ENCODE data around the gene IPPK. TPM values are rescaled to one million over a fixed set of nuclear protein-coding genes. Genes with fewer than 3 reads are reported as not detected.

IPPK gene
- total and polyA plus RNA-seq, 9 donors: 6.2 to 9.2 (median 7.6) TPM

DNA sequence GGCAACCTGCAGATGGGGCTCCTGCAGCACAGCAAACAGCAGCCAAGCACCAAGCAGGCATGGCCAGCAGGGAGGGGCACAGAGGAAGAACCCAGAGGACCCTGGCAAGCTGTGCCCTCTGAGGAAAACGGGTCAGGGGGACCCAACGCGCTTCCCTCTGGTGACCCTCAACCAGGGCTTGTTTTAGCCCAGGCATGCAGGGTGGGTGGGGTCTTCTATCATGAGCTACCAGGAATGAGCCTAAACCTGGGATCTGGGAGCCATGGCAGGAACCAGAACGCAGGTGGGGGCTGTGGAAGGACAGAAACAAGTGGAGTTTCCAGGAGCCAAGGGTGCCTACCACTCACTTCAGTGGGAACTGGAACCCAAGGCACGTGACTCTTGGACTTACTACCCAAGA lies 20.9 kb downstream of the IPPK start:
- no peaks in the 10 kb centered on the region for H3K4me1 ChIP-seq (ENCODE audit: control insufficient read depth, insufficient read depth, low read length)
- peaks cover 46% of the 10 kb centered on the region for H3K36me3 ChIP-seq (ENCODE audit: control insufficient read depth, insufficient read depth, low read length)
- H3K27ac ChIP-seq (ENCODE audit: low read length): no peak overlapping the region
- H3K9me3 ChIP-seq (replicated peaks; ENCODE audit: control insufficient read depth, low read depth, low read length): no peaks in the 10 kb centered on the region
- no peaks in the 10 kb centered on the region for H3K27me3 ChIP-seq (ENCODE audit: control insufficient read depth, insufficient read depth, low read length)
- DNase-seq: no peak
- WGBS (ENCODE audit: insufficient coverage): 94% methylated on average over 4 of the region's 5 CpGs
- H3K4me3 ChIP-seq (ENCODE audit: low read length): no peak overlapping the region

DNA sequence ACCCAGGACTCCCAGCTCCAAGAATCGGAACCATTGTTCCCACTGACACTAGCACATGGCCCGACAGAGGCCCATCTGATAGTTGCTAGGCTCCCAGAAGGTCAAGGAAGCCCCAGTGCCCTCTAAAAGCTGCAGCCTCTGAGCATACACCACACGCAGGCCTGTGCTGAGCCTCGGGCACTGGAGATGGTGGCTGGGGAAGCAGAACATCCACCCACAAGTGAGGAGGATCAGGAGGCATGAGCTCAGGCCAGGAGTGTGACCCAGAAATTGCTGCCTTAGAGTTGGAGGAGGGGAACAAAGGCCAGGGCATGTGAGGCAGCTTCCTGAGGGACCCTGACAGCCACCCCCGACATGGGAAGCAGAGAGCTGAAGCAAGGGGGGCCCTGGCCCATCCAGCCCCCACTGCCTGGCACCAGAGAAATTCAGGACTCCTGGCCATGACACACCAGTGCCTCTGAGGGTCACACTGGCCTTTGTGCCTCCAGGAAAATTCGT lies 21.4 kb downstream of the IPPK start:
- WGBS (ENCODE audit: insufficient coverage): 86% methylated on average over 6 of the region's 6 CpGs
- no peak overlapping the region for H3K27ac ChIP-seq (ENCODE audit: low read length)
- H3K36me3 ChIP-seq (ENCODE audit: control insufficient read depth, insufficient read depth, low read length): peaks cover 46% of the 10 kb centered on the region
- DNase-seq: no peak
- no peak overlapping the region for H3K4me3 ChIP-seq (ENCODE audit: low read length)
- no peaks in the 10 kb centered on the region for H3K27me3 ChIP-seq (ENCODE audit: control insufficient read depth, insufficient read depth, low read length)
- H3K9me3 ChIP-seq (replicated peaks; ENCODE audit: control insufficient read depth, low read depth, low read length): no peaks in the 10 kb centered on the region
- H3K4me1 ChIP-seq (ENCODE audit: control insufficient read depth, insufficient read depth, low read length): no peaks in the 10 kb centered on the region

DNA sequence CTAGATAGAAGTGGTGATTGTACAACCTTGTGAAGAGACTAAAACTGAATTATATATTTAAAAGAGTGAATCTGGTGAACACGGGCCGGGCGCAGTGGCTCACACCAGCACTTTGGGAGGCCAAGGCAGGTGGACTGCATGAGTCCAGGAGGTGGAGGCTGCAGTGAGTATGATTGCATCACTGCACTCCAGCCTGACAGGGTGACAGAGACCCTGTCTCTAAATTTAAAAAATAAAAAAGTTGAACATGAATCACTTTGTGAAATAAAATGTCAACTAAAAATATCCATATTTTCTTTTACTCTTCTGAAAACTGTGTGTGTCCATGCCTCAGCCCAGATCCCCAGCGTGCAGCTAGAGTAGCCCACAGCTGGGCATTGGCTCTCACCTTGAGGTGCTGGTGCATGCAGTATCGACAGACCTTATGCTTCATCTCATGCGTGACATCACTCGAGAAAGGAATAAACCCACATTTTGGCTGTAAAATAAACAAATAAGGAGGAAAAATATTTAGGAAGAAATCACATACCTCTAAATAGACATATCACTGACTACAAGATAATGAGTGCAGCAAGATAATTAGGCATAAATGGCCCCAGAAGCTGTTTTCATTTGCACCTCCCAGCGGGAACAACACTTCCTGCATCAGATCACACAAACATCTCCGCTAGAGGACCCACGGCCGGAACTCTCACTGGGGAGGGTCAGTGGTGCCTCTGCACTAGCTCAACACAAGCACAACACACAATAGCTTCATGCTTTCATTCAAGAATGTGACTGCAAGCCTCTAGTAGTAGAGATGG lies 22.1 kb downstream of the IPPK start:
- peaks cover 43% of the 10 kb centered on the region for H3K36me3 ChIP-seq (ENCODE audit: control insufficient read depth, insufficient read depth, low read length)

DNA sequence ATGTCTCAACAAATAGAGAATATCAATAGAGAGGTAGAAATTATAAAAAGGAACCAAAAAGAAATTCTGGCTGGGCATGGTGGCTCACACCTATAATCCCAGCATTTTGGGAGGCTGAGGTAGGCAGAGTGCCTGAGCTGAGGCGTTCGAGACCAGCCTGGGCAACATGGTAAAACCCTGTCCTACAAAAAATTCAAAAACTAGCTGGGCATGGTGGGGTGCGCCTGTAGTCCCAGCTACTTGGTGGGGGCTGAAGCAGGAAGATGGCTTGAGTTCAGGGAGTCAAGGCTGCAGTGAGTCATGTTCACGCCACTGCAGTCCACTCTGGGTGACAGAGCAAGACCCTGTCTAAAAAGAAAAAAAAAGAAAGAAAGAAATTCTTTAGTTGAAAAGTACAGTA lies 24.9 kb downstream of the IPPK start:
- H3K27ac ChIP-seq (ENCODE audit: low read length): no peak overlapping the region
- 92% methylated on average over 2 of the region's 4 CpGs for WGBS (ENCODE audit: insufficient coverage)
- no peaks in the 10 kb centered on the region for H3K9me3 ChIP-seq (replicated peaks; ENCODE audit: control insufficient read depth, low read depth, low read length)
- no peak for DNase-seq
- peaks cover 56% of the 10 kb centered on the region for H3K36me3 ChIP-seq (ENCODE audit: control insufficient read depth, insufficient read depth, low read length)
- H3K4me1 ChIP-seq (ENCODE audit: control insufficient read depth, insufficient read depth, low read length): no peaks in the 10 kb centered on the region
- no peak overlapping the region for H3K4me3 ChIP-seq (ENCODE audit: low read length)
- H3K27me3 ChIP-seq (ENCODE audit: control insufficient read depth, insufficient read depth, low read length): no peaks in the 10 kb centered on the region

More for the DNA sequence above, 22.1 kb downstream of the IPPK start:
- WGBS (ENCODE audit: insufficient coverage): 91% methylated on average over 7 of the region's 11 CpGs
- H3K9me3 ChIP-seq (replicated peaks; ENCODE audit: control insufficient read depth, low read depth, low read length): no peaks in the 10 kb centered on the region
- no peaks in the 10 kb centered on the region for H3K4me1 ChIP-seq (ENCODE audit: control insufficient read depth, insufficient read depth, low read length)
- DNase-seq: no peak
- H3K27ac ChIP-seq (ENCODE audit: low read length): no peak overlapping the region
- H3K27me3 ChIP-seq (ENCODE audit: control insufficient read depth, insufficient read depth, low read length): no peaks in the 10 kb centered on the region
- H3K4me3 ChIP-seq (ENCODE audit: low read length): no peak overlapping the region

DNA sequence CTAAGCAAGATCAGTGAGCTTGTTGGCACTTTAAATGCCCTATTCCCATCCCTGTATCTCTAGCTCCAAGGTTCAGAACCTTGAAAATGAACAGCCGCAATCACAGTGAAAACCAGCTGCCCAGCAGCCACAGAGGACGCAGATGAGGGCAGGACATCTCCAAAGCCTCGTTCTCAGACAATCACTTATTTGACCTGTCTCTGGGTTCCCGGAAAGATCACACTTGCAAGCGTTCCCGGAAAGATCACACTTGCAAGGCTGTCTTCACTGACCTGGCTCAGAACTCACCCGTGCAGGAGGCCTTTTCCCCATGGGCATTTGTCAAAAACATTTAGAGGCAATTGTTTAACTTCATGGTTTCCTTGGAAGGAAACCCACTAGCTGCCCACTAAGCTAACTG lies 25.7 kb downstream of the IPPK start:
- 89% methylated on average over 7 of the region's 7 CpGs for WGBS (ENCODE audit: insufficient coverage)
- no peak overlapping the region for H3K27ac ChIP-seq (ENCODE audit: low read length)
- no peaks in the 10 kb centered on the region for H3K9me3 ChIP-seq (replicated peaks; ENCODE audit: control insufficient read depth, low read depth, low read length)
- no peaks in the 10 kb centered on the region for H3K4me1 ChIP-seq (ENCODE audit: control insufficient read depth, insufficient read depth, low read length)
- no peaks in the 10 kb centered on the region for H3K27me3 ChIP-seq (ENCODE audit: control insufficient read depth, insufficient read depth, low read length)
- no peak overlapping the region for H3K4me3 ChIP-seq (ENCODE audit: low read length)
- DNase-seq: no peak
- peaks cover 60% of the 10 kb centered on the region for H3K36me3 ChIP-seq (ENCODE audit: control insufficient read depth, insufficient read depth, low read length)

DNA sequence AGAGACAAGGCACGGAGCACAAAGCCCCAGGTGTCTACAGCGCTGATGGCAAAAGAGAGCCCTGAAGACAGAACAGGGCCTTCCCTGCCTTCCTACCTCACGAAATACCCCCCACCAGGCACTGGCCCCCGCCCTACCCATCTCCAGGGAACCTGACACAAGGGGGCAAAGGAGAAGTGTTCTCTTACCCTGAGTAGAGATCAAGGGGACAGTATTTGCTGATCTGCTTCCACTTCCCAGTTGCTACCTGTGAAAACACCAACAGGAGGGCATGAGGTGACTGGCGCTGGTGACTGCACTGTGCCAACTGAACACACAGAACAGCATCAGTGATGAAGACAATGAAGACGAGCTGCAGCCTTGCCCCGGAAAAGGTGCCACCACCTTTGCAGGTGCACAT lies 27.4 kb downstream of the IPPK start:
- Histone ChIP-seq H3K27ac (ENCODE audit: low read length) (no peak overlapping the region), H3K36me3 (ENCODE audit: control insufficient read depth, insufficient read depth, low read length) (peaks cover 59% of the 10 kb centered on the region), H3K9me3 (replicated peaks; ENCODE audit: control insufficient read depth, low read depth, low read length) (no peaks in the 10 kb centered on the region), H3K4me1 (ENCODE audit: control insufficient read depth, insufficient read depth, low read length) (no peaks in the 10 kb centered on the region), H3K4me3 (ENCODE audit: low read length) (no peak overlapping the region), H3K27me3 (ENCODE audit: control insufficient read depth, insufficient read depth, low read length) (no peaks in the 10 kb centered on the region)
- DNase-seq: no peak
- 85% methylated on average over 2 of the region's 7 CpGs for WGBS (ENCODE audit: insufficient coverage)

DNA sequence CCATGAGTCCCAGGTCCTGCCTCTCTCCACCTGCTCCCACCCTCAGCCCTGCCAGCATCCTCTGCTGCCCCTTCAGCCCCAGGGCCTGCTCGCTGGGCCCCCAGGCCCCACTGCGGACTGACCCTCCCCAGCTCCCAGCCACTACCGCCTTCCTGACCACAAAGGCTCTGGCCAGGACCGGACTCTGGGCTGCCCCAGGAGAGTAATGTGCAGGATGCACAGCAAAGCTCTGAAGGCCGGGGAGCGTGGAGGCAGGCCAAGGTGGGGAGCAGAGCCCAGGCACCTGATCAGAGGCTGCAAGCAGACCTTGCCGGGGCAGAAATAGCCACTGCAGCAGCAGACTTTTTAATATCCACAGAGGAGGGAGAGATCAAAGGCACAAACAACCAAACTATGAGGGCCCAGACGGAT lies 27.9 kb downstream of the IPPK start:
- Histone ChIP-seq H3K27ac (ENCODE audit: low read length) (no peak overlapping the region), H3K9me3 (replicated peaks; ENCODE audit: control insufficient read depth, low read depth, low read length) (no peaks in the 10 kb centered on the region), H3K4me3 (ENCODE audit: low read length) (no peak overlapping the region), H3K36me3 (ENCODE audit: control insufficient read depth, insufficient read depth, low read length) (peaks cover 64% of the 10 kb centered on the region), H3K27me3 (ENCODE audit: control insufficient read depth, insufficient read depth, low read length) (no peaks in the 10 kb centered on the region), H3K4me1 (ENCODE audit: control insufficient read depth, insufficient read depth, low read length) (no peaks in the 10 kb centered on the region)
- no peak for DNase-seq
- 78% methylated on average over 7 of the region's 8 CpGs for WGBS (ENCODE audit: insufficient coverage)

DNA sequence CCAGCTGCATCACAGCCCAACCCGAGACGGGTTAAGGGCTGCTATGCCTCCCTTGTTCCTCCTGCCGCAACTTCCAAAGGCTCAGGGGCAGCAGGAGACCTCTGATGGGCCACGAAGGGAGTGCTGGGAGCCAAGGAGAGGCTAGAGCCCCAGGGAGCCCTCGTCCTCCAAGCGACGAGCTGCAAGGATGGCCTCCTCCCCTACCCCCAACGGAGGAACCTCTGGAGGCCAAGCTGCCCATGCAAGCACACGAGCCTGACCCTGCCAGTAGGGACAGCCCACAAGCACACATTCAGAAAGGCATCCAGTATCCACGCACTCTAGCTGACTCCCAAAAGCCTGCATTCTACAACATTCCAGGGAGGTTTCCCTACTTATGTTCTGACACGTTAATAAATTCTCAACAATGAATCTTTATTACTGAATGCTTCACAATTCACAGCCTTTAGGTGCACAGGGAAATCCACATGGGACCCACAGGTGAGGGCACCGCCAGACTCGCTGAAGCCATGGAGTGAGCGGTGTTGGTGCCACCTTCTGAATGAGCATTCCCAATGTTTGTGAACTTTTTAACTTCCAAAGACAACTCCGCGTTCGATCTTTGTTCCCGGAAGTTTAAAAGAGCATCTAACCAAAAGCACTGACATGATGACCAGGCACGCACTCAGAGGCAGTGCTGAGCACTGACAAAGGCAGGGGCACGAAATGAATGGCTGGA lies 28.7 kb downstream of the IPPK start:
- Histone ChIP-seq H3K4me3 (ENCODE audit: low read length) (no peak overlapping the region), H3K27me3 (ENCODE audit: control insufficient read depth, insufficient read depth, low read length) (no peaks in the 10 kb centered on the region), H3K36me3 (ENCODE audit: control insufficient read depth, insufficient read depth, low read length) (peaks cover 67% of the 10 kb centered on the region), H3K4me1 (ENCODE audit: control insufficient read depth, insufficient read depth, low read length) (no peaks in the 10 kb centered on the region), H3K9me3 (replicated peaks; ENCODE audit: control insufficient read depth, low read depth, low read length) (no peaks in the 10 kb centered on the region), H3K27ac (ENCODE audit: low read length) (no peak overlapping the region)
- DNase-seq: no peak
- WGBS (ENCODE audit: insufficient coverage): 88% methylated on average over 16 of the region's 20 CpGs

DNA sequence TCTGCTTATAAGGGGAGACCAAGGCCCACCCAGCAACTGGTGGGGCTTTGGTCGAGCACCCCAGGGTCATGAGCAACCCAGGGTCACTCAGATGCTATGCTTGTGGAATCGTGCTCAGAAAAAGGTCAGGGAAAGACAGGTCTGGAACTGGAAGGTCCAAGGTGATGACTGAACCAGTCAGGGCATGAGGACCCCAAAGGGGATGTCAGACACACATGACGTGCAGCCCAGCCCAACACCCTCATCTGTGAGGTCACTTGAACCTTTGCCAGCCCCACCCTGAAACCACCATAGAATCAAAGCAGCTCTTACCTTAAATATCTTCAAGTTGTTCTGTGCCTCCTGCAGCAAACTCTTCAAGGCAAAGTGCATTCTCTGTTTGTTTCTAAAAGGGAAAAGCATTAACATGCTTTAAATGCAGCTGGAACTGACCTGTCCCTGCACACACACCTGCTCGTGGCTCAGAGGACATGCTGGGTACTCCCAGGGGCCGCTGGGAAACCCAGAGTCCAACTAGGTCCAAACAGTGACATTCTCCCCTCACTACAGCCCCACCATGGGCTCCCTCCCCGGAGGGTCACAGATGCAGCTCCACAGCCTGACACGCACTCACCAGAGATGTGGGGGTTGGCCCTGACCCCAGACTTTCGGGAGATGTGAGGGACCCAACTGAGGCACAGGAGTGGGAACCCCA lies 29.4 kb downstream of the IPPK start:
- no peaks in the 10 kb centered on the region for H3K9me3 ChIP-seq (replicated peaks; ENCODE audit: control insufficient read depth, low read depth, low read length)
- no peaks in the 10 kb centered on the region for H3K27me3 ChIP-seq (ENCODE audit: control insufficient read depth, insufficient read depth, low read length)
- peaks cover 74% of the 10 kb centered on the region for H3K36me3 ChIP-seq (ENCODE audit: control insufficient read depth, insufficient read depth, low read length)
- 88% methylated on average over 5 of the region's 8 CpGs for WGBS (ENCODE audit: insufficient coverage)
- H3K27ac ChIP-seq (ENCODE audit: low read length): no peak overlapping the region
- H3K4me3 ChIP-seq (ENCODE audit: low read length): no peak overlapping the region
- DNase-seq: no peak
- no peaks in the 10 kb centered on the region for H3K4me1 ChIP-seq (ENCODE audit: control insufficient read depth, insufficient read depth, low read length)

DNA sequence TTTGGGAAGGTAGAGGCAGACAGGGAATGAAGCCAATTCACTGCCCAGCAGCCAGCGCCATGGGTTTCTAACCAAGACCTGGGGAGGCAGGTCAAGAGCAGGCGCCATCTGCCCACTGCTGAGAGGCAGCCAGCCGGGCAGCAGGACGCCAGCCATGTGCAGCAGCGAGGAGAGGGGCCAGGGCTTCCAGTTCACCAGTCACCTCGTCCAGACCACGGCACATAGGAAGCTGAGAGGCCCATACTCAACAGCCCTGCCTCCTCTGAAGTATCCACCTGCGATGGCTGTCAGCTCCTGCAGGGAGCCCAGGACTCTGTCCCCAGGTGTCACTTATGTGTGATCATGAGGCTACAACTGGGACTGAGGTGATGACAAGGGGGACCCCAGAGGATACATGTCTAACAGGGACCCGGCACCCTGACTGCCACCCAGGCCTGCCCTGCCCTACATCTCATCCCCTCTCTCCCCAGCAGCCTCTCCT lies 30.1 kb downstream of the IPPK start:
- Histone ChIP-seq H3K4me3 (ENCODE audit: low read length) (no peak overlapping the region), H3K27me3 (ENCODE audit: control insufficient read depth, insufficient read depth, low read length) (no peaks in the 10 kb centered on the region), H3K4me1 (ENCODE audit: control insufficient read depth, insufficient read depth, low read length) (peaks cover 3% of the 10 kb centered on the region), H3K36me3 (ENCODE audit: control insufficient read depth, insufficient read depth, low read length) (peaks cover 76% of the 10 kb centered on the region), H3K27ac (ENCODE audit: low read length) (no peak overlapping the region), H3K9me3 (replicated peaks; ENCODE audit: control insufficient read depth, low read depth, low read length) (no peaks in the 10 kb centered on the region)
- 98% methylated on average over 6 of the region's 9 CpGs for WGBS (ENCODE audit: insufficient coverage)
- DNase-seq: no peak
